GM19467 (cell line): ENCODE measurements around the gene CD2.

ENCODE experiments used
- ATAC-seq: cut with Tn5 transposase; IDR thresholded peaks from one replicate; pipeline ENCODE4 v1.9.1; 2021; ENCODE audit warnings: mild to moderate bottlenecking, moderate library complexity; ENCODE audit not compliant: unreplicated experiment

Gene CD2

GRCh38 chr1:116726872-116727820 is 27.1 kb upstream of the CD2 start:
- no peak for ATAC-seq

- no peak for ATAC-seq
Measured at GRCh38 chr1:116731439-116731838, 22.8 kb upstream of the CD2 start.

- ATAC-seq = no peak
Measured at GRCh38 chr1:116732726-116733125, 21.5 kb upstream of the CD2 start.

- no peak for ATAC-seq
Measured at GRCh38 chr1:116733476-116734365, 20.5 kb upstream of the CD2 start.

- ATAC-seq = no peak
Measured at GRCh38 chr1:116735246-116735645, 19.0 kb upstream of the CD2 start.

GRCh38 chr1:116737020-116737854 is 17.0 kb upstream of the CD2 start:
- peak; percentile 50 for ATAC-seq

- ATAC-seq = peak; percentile 11
Measured at GRCh38 chr1:116737855-116738321, 16.3 kb upstream of the CD2 start.

- ATAC-seq = peak; percentile 46
Measured at GRCh38 chr1:116738673-116739370, 15.4 kb upstream of the CD2 start.

GRCh38 chr1:116739371-116740012 is 14.7 kb upstream of the CD2 start:
- no peak for ATAC-seq

- ATAC-seq = no peak
Measured at GRCh38 chr1:116740296-116740695, 13.9 kb upstream of the CD2 start.

- ATAC-seq = no peak
Measured at GRCh38 chr1:116740746-116741145, 13.5 kb upstream of the CD2 start.

- ATAC-seq = no peak
Measured at GRCh38 chr1:116741836-116742565, 12.2 kb upstream of the CD2 start.

GRCh38 chr1:116743535-116743934 is 10.7 kb upstream of the CD2 start:
- no peak for ATAC-seq

- no peak for ATAC-seq
Measured at GRCh38 chr1:116748272-116748671, 6.0 kb upstream of the CD2 start.

GRCh38 chr1:116751146-116751545 is 3.1 kb upstream of the CD2 start:
- no peak for ATAC-seq

GRCh38 chr1:116751621-116752020 is 2.6 kb upstream of the CD2 start:
- ATAC-seq = no peak

GRCh38 chr1:116753312-116753711 is 918 bp upstream of the CD2 start:
- ATAC-seq = no peak

- no peak for ATAC-seq
Measured at GRCh38 chr1:116755066-116755465, 836 bp downstream of the CD2 start.

GRCh38 chr1:116755681-116756080 is 1.5 kb downstream of the CD2 start:
- ATAC-seq = no peak
